Endothelial cell of umbilical vein (primary cell): ENCODE data around the gene SLC16A8. TPM values are rescaled to one million over a fixed set of nuclear protein-coding genes. Genes with fewer than 3 reads are reported as not detected.
A peak's percentile ranks its signal among the peaks of the same experiment; 100 is the strongest.

ENCODE experiments used
- BruUV-seq: library from RNA; stranded (reverse); fragments of 400-500 nt; replicated peaks from 2 replicates; lab custom pipeline; 2021; lab: Mats Ljungman, UMichigan
- CTCF ChIA-PET: fragments of 300-600, 350-600 bp; sonication (Branson Sonifier 250); formaldehyde crosslinking; loops from one replicate; lab custom pipeline; 2021; ENCODE audit warnings: antibody characterized with exemption, inconsistent platforms; lab: Charles Lee
- POLR2A ChIA-PET: fragments of 300-600, 350-600 bp; sonication (Branson Sonifier 250); formaldehyde crosslinking; loops from one replicate; lab custom pipeline; 2021; ENCODE audit warnings: antibody characterized with exemption, inconsistent platforms; lab: Charles Lee
- DNase-seq: peaks from one replicate; pipeline ENCODE4 v3.0.0-alpha.2; 2011; ENCODE audit warnings: low read depth, low spot score
- FAIRE-seq: peaks from 2 replicates; lab custom pipeline; 2011; peaks lifted over from hg19 to GRCh38; lab: Jason Lieb, UNC
- H2AFZ ChIP-seq: 2 replicates; pipeline ENCODE4 v1.6.0; 2012; ENCODE audit warnings: low read depth, low read length, control low read depth, inconsistent platforms
- H3K27ac ChIP-seq: 2 replicates; pipeline ENCODE4 v1.5.1; 2011; ENCODE audit warnings: low read depth, mild to moderate bottlenecking, control low read depth, low read length, moderate library complexity; ENCODE audit not compliant: insufficient read depth
- H3K27me3 ChIP-seq, 2 experiments: 2 replicates each; pipeline versions ENCODE4 v1.6.0 to v1.6.1; 2011; ENCODE audit warnings: low read length in 2 of 2, mixed read lengths in 1 of 2; ENCODE audit not compliant: control insufficient read depth in 2 of 2, insufficient read depth in 2 of 2
- H3K36me3 ChIP-seq, 2 experiments: 2 replicates in 1 of 2; 3 replicates in 1 of 2; pipeline ENCODE4 v1.5.1; 2011; ENCODE audit warnings: low read length in 2 of 2, mild to moderate bottlenecking in 1 of 2, moderate library complexity in 1 of 2; ENCODE audit not compliant: control insufficient read depth in 2 of 2, insufficient read depth in 2 of 2; ENCODE audit errors: extremely low read depth in 1 of 2
- H3K4me1 ChIP-seq: 3 replicates; pipeline ENCODE4 v1.5.1; 2011; ENCODE audit warnings: mild to moderate bottlenecking, low read length; ENCODE audit not compliant: control insufficient read depth, insufficient read depth; ENCODE audit errors: extremely low read depth
- H3K4me2 ChIP-seq: 2 replicates; pipeline ENCODE4 v1.6.1; 2011; ENCODE audit warnings: low read length, control low read depth, mixed read lengths; ENCODE audit not compliant: insufficient read depth
- H3K4me3 ChIP-seq, 3 experiments: fragments of 200-600 bp in 1 of 3; sonication (generic), shearing (Covaris generic) in 1 of 3; replicated peaks in 1 of 3; 2 replicates each; pipeline ENCODE4 v1.5.1; 2011 to 2016; ENCODE audit warnings: control low read depth in 3 of 3, low read length in 3 of 3, mild to moderate bottlenecking in 2 of 3, inconsistent platforms in 1 of 3, low read depth in 1 of 3, moderate library complexity in 1 of 3; ENCODE audit not compliant: insufficient read depth in 1 of 3
- H3K79me2 ChIP-seq: 2 replicates; pipeline ENCODE4 v1.6.0; 2012; ENCODE audit warnings: low read length, inconsistent platforms; ENCODE audit not compliant: control insufficient read depth, insufficient read depth
- H3K9ac ChIP-seq: replicated peaks from 2 replicates; pipeline ENCODE3; 2011; ENCODE audit warnings: low read length, control low read depth; ENCODE audit not compliant: insufficient read depth; ENCODE audit errors: extremely low read depth
- H3K9me1 ChIP-seq: replicated peaks from 3 replicates; pipeline ENCODE4 v1.6.0; 2011; ENCODE audit warnings: mild to moderate bottlenecking, low read length; ENCODE audit not compliant: control insufficient read depth, insufficient read depth; ENCODE audit errors: extremely low read depth
- H3K9me3 ChIP-seq: replicated peaks from 2 replicates; pipeline ENCODE4 v1.5.1; 2012; ENCODE audit warnings: low read length, inconsistent platforms; ENCODE audit not compliant: control insufficient read depth, insufficient read depth
- H4K20me1 ChIP-seq: replicated peaks from 2 replicates; pipeline ENCODE3; 2011; ENCODE audit warnings: mild to moderate bottlenecking, low read length; ENCODE audit not compliant: control insufficient read depth, insufficient read depth; ENCODE audit errors: extremely low read depth
- FOS ChIP-seq: IDR thresholded peaks from 2 replicates; pipeline ENCODE4 v1.6.1; 2011; ENCODE audit warnings: mild to moderate bottlenecking, low read length, moderate library complexity, borderline replicate concordance; ENCODE audit not compliant: insufficient read depth
- MYC ChIP-seq: IDR thresholded peaks from one replicate; pipeline ENCODE4 v1.6.1; 2011; ENCODE audit warnings: mild to moderate bottlenecking, low read depth, low read length
- POLR2AphosphoS5 ChIP-seq: IDR thresholded peaks from 2 replicates; pipeline ENCODE4 v1.6.1; 2012; ENCODE audit warnings: low read depth, mild to moderate bottlenecking, control low read depth, low read length, moderate library complexity; ENCODE audit not compliant: insufficient read depth
- dilution Hi-C: fragments of 300-500 bp; cut with MboI; formaldehyde crosslinking; loops from one replicate; pipeline ENCODE4 v1.15.0; 2019; ENCODE audit warnings: low sequenced_read_pairs; ENCODE audit not compliant: extremely low pct_ligation_motif_present
- intact Hi-C: fragments of 100-400 bp; cut with micrococcal nuclease; formaldehyde crosslinking; loops from one replicate; pipeline ENCODE4 v1.10.0; 2022
- polyA plus RNA-seq, 4 experiments: library from polyadenylated mRNA; depleted of rRNA in 3 of 4; stranded (reverse) in 3 of 4; unstranded in 1 of 4; fragments of >200 nt; gene quantifications; 2 replicates each; pipeline versions ENCODE4 v1.2.1 to v1.2.3, GENCODE V29; 2011 to 2012; ENCODE audit warnings: missing spikeins in 1 of 4
- total RNA-seq: library from RNA; stranded (reverse); gene quantifications from 2 replicates; pipeline ENCODE4 v1.2.3, GENCODE V29; 2021
- TF ChIP-seq, protein P1 (sequence below), 2 donors: IDR thresholded peaks; 1 replicate in 1 of 2; 2 replicates in 1 of 2; pipeline ENCODE4 v1.5.1; 2011; ENCODE audit warnings: low read length in 2 of 2, mild to moderate bottlenecking in 2 of 2, moderate library complexity in 2 of 2, control low read depth in 1 of 2, inconsistent platforms in 1 of 2, low read depth in 1 of 2; ENCODE audit not compliant: insufficient read depth in 1 of 2; ENCODE audit errors: extremely low read depth in 1 of 2

The SLC16A8 gene
- total and polyA plus RNA-seq, 2 donors (not counting 3 experiments of a cell fraction or from before 2014, with no cell fraction given): 0.14 TPM; not detected in 1

- H4K20me1 ChIP-seq: no peaks in the 10 kb centered on the region
- FAIRE-seq (no peak), DNase-seq (peak; percentile 12)
- H3K79me2 ChIP-seq: no peaks in the 10 kb centered on the region
- no peaks in the 10 kb centered on the region for H3K9me1 ChIP-seq
- H3K4me3 ChIP-seq: no peak overlapping the region
- peaks cover 0 to 3% of the 10 kb centered on the region in 2 experiments for H3K27me3 ChIP-seq
- peaks cover 10% of the 10 kb centered on the region for H3K4me1 ChIP-seq
- TF ChIP-seq, protein P1, sequence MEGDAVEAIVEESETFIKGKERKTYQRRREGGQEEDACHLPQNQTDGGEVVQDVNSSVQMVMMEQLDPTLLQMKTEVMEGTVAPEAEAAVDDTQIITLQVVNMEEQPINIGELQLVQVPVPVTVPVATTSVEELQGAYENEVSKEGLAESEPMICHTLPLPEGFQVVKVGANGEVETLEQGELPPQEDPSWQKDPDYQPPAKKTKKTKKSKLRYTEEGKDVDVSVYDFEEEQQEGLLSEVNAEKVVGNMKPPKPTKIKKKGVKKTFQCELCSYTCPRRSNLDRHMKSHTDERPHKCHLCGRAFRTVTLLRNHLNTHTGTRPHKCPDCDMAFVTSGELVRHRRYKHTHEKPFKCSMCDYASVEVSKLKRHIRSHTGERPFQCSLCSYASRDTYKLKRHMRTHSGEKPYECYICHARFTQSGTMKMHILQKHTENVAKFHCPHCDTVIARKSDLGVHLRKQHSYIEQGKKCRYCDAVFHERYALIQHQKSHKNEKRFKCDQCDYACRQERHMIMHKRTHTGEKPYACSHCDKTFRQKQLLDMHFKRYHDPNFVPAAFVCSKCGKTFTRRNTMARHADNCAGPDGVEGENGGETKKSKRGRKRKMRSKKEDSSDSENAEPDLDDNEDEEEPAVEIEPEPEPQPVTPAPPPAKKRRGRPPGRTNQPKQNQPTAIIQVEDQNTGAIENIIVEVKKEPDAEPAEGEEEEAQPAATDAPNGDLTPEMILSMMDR (IDR thresholded peaks at IDR 0.05; ENCODE audit: extremely low read depth in 1 of 2, insufficient read depth in 1 of 2, low read depth in 1 of 2, low read length in 2 of 2): peak; percentile 36 to 60
- TF ChIP-seq MYC: no peak
- no peak overlapping the region for H3K27ac ChIP-seq
- H2AFZ ChIP-seq: no peak overlapping the region
- H3K9ac ChIP-seq: no peak overlapping the region
- POLR2A ChIA-PET: no interaction called here
- BruUV-seq: no TSS peak
- no peaks in the 10 kb centered on the region for H3K9me3 ChIP-seq
- intact Hi-C loops: no loop called here
- CTCF ChIA-PET: interaction anchor here (0.7 to 4.0 kb wide), 27 partner anchors 8 to 470 kb away, joined by 3 to 25 read pairs (median 3); partner anchors contain the start of genes BAIAP2L2, MAFF and PLA2G6
- no peaks in the 10 kb centered on the region for H3K36me3 ChIP-seq
- dilution Hi-C loops: no loop called here
- no peak overlapping the region for H3K4me2 ChIP-seq
These were observed 13.8 kb upstream of the SLC16A8 start for GRCh38 chr22:38097557-38098409.

- FAIRE-seq: no peak
- no peaks in the 10 kb centered on the region for H4K20me1 ChIP-seq
- no peak overlapping the region for H3K4me2 ChIP-seq
- H3K79me2 ChIP-seq: no peaks in the 10 kb centered on the region
- H3K9me3 ChIP-seq: no peaks in the 10 kb centered on the region
- no peak overlapping the region for H3K9ac ChIP-seq
- POLR2A ChIA-PET: no interaction called here
- CTCF ChIA-PET: interaction anchor here (0.8 to 4.0 kb wide), 8 partner anchors 18 to 209 kb away, joined by 3 to 25 read pairs (median 5); partner anchors contain the start of gene MAFF
- intact Hi-C loops (no loop called here), dilution Hi-C loops (no loop called here)
- BruUV-seq: no TSS peak
- TF ChIP-seq FOS: no peak
- TF ChIP-seq POLR2AphosphoS5: no peak
- H3K27me3 ChIP-seq: peaks cover 0 to 3% of the 10 kb centered on the region in 2 experiments
- no peak for DNase-seq
- no peaks in the 10 kb centered on the region for H3K36me3 ChIP-seq
- no peak overlapping the region for H2AFZ ChIP-seq
- H3K27ac ChIP-seq: no peak overlapping the region
- H3K4me1 ChIP-seq: peaks cover 10% of the 10 kb centered on the region
- H3K4me3 ChIP-seq: no peak overlapping the region
- no peaks in the 10 kb centered on the region for H3K9me1 ChIP-seq
These were observed 13.1 kb upstream of the SLC16A8 start for GRCh38 chr22:38097058-38097457.
